RWPE2 (cell line): Measurements from ENCODE around the gene KLK8.

Experiments
- ATAC-seq: fragments of 200-7000 bp; cut with Tn5 transposase; 3 replicates; pipeline ENCODE4 v1.9.1; 2021; ENCODE audit warnings: low read depth
- DNase-seq: peaks from one replicate; pipeline ENCODE4 v3.0.0-alpha.2; 2020; ENCODE audit warnings: low spot score
- H3K27ac ChIP-seq: fragments of 450-650 bp; 2 replicates; pipeline ENCODE4 v1.5.1; 2017; ENCODE audit warnings: mild to moderate bottlenecking; ENCODE audit not compliant: poor library complexity, severe bottlenecking
- H3K27me3 ChIP-seq: fragments of 250-450 bp; sonication (Bioruptor Pico); 2 replicates; pipeline ENCODE4 v1.5.1; 2021; ENCODE audit warnings: mild to moderate bottlenecking, moderate library complexity; ENCODE audit not compliant: insufficient read depth, poor library complexity, severe bottlenecking
- H3K36me3 ChIP-seq: fragments of 250-450 bp; sonication (Bioruptor Pico); 2 replicates; pipeline ENCODE4 v1.5.1; 2020; ENCODE audit warnings: low read depth, mild to moderate bottlenecking, moderate library complexity
- H3K4me1 ChIP-seq: fragments of 250-450 bp; sonication (Bioruptor Pico); 2 replicates; pipeline ENCODE4 v1.5.1; 2021; ENCODE audit warnings: mild to moderate bottlenecking, moderate library complexity; ENCODE audit not compliant: insufficient read depth, poor library complexity, severe bottlenecking
- H3K4me3 ChIP-seq: fragments of 250-450 bp; sonication (Bioruptor Pico); 2 replicates; pipeline ENCODE4 v1.5.1; 2021; ENCODE audit warnings: mild to moderate bottlenecking, moderate library complexity; ENCODE audit not compliant: severe bottlenecking
- H3K9me3 ChIP-seq: fragments of 250-450 bp; sonication (Bioruptor Pico); 2 replicates; pipeline ENCODE4 v1.5.1; 2021; ENCODE audit warnings: mild to moderate bottlenecking, moderate library complexity; ENCODE audit not compliant: severe bottlenecking
- TF ChIP-seq, protein P1 (sequence below): fragments of 450-650 bp; IDR thresholded peaks from one replicate; pipeline ENCODE4 v1.5.1; 2017; ENCODE audit warnings: mild to moderate bottlenecking, moderate library complexity; ENCODE audit not compliant: poor library complexity, severe bottlenecking

The KLK8 gene

DNA sequence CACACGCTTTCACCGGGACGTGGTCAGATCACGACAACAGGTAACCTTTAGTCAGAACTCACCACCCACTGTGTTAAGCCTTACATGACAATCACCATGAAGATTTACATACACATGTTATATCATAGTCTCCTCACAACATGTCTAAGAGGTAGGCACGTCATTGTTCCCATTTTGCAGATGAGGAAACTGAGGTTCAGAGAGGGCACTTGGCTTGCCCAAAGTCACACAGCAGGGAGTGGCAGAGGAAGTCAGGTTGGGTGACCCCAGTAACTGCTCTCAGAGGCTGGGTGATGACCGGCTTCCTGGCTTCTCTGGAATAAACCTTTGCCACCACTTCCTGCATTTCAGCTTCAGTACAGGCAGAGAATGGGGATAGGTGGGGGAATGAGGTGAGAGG is 12.8 kb upstream of the KLK8 start:
- ATAC-seq: no peak

DNA sequence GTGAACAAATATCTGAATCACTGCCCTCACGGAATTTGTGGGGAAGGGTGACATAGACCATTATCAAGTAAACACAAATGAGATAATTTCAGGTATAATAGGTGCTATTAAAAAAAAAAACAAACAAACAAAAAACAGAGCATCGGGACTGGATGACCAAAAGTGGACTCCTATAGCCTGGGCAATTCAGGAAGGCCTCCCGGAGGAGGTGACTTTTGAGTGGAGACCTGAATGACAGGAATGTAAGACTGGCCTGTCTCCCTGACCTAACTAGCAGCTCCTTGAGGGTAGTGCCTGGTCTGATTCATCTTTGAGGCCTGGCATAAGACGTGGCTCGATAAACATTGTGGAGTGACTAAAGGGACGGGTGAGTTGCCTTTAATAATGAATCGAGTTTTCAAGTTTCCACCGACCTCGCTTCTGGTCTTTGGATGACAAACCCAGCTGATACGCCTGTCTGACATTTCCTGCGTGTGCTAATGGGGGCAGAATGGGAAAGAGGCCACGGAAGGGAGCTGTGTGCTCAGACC is 11.3 kb upstream of the KLK8 start:
- H3K27me3 ChIP-seq: peaks cover 10% of the 10 kb centered on the region
- TF ChIP-seq, protein P1, sequence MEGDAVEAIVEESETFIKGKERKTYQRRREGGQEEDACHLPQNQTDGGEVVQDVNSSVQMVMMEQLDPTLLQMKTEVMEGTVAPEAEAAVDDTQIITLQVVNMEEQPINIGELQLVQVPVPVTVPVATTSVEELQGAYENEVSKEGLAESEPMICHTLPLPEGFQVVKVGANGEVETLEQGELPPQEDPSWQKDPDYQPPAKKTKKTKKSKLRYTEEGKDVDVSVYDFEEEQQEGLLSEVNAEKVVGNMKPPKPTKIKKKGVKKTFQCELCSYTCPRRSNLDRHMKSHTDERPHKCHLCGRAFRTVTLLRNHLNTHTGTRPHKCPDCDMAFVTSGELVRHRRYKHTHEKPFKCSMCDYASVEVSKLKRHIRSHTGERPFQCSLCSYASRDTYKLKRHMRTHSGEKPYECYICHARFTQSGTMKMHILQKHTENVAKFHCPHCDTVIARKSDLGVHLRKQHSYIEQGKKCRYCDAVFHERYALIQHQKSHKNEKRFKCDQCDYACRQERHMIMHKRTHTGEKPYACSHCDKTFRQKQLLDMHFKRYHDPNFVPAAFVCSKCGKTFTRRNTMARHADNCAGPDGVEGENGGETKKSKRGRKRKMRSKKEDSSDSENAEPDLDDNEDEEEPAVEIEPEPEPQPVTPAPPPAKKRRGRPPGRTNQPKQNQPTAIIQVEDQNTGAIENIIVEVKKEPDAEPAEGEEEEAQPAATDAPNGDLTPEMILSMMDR: no peak
- H3K36me3 ChIP-seq: no peaks in the 10 kb centered on the region
- peaks cover 17% of the 10 kb centered on the region for H3K4me1 ChIP-seq
- no peak overlapping the region for H3K27ac ChIP-seq
- no peak overlapping the region for H3K4me3 ChIP-seq
- no peak for DNase-seq
- no peaks in the 10 kb centered on the region for H3K9me3 ChIP-seq
- ATAC-seq: no peak

More for the DNA sequence above, 12.8 kb upstream of the KLK8 start:
- no peak for DNase-seq
- Histone ChIP-seq H3K4me3 (no peak overlapping the region), H3K9me3 (no peaks in the 10 kb centered on the region), H3K36me3 (no peaks in the 10 kb centered on the region), H3K27ac (no peak overlapping the region), H3K4me1 (peaks cover 17% of the 10 kb centered on the region), H3K27me3 (peaks cover 22% of the 10 kb centered on the region)
- TF ChIP-seq, protein P1: no peak

DNA sequence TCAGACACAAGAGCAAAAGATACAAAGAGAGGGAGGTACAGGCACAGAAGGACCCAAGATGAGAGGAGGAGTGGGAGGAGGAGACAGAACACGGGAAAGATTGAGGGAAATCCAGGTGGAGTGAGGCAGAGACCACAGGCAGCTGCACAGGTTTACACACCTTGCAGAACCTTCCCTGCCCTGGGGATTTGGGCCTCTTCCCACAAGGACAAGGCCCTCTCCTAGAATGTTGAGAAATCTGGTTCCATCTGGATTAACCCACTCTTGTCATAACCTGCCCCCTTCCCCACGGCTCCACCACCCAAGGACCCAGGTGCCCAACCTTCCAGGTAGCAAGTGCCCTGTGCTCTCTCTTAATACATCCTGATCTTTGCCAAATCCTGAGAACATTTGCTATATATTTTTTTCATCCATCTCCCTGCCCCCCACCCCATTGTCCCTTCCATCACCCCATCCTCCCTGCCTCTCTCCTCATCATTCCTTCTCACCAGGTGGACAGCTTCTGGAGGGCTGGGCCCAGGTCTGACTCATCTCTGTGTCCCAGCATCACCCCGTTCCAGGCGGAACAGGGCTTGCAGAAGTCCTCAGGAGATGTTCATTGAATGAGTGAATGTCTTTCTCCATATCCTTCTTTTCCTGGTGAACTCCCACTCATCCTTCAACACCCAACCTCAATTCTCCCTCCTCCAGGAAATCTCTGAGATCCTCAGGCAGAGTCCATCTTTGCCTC is 8.8 kb upstream of the KLK8 start:
- Histone ChIP-seq H3K4me1 (peaks cover 17% of the 10 kb centered on the region), H3K27me3 (no peaks in the 10 kb centered on the region), H3K27ac (peak overlapping the region; percentile 45), H3K9me3 (no peaks in the 10 kb centered on the region), H3K36me3 (no peaks in the 10 kb centered on the region), H3K4me3 (no peak overlapping the region)
- ATAC-seq: peak; percentile 84
- DNase-seq: no peak
- TF ChIP-seq, protein P1: no peak

DNA sequence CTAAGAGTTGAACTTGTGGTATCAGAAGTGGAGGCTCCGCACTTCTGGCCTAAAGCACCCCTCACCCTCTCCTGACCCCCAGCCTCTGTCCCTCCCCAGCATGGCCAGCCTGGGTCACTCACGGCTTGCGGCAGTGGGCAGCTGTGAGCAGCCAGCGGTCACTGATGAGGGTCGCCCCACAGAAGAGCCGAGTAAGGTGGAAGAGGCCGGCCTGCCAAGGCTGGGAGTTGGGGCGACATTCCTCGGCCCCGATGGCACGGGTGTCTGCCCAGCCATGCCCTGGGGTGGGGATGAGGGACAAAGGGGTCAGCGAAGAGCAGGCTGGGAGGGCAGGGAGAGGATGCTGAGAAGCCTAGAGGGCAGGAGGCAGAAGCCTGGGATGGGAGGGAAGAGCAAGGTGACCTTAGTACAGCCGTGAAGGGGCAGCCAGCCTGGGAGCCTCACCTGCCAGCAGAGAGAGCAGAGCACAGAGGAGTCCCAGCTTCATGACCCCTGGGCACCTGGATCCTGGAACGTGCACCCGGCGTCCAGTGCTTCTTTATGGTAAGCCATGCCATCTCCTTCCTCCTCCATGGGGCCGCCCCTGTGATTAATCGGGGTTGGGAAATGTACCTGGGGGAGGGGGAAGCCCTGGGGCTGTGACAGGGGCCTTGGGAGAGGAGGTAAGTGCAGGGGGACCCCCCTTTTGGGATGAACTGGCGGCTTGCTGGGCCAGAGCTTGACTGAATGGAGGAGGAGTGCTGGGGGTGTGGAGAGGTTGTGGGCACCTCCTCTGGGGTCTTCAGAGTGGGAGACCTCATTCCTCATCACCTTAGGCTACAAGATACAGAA is 7.9 kb upstream of the KLK8 start:
- Histone ChIP-seq H3K9me3 (no peaks in the 10 kb centered on the region), H3K4me3 (no peak overlapping the region), H3K27ac (peak overlapping the region; percentile 45), H3K27me3 (no peaks in the 10 kb centered on the region), H3K36me3 (no peaks in the 10 kb centered on the region), H3K4me1 (peaks cover 17% of the 10 kb centered on the region)
- TF ChIP-seq, protein P1: no peak
- no peak for DNase-seq
- no peak for ATAC-seq
